Colonic mucosa (tissue), 4 donors: ENCODE data around the gene LAG3. TPM values are rescaled to one million over a fixed set of nuclear protein-coding genes. Genes with fewer than 3 reads are reported as not detected.

ENCODE experiments used
- DNase-seq: peaks from one replicate; pipeline ENCODE4 v3.0.0-alpha.2; 2020
- H3K27ac ChIP-seq: fragments of 200-600 bp; one replicate; pipeline ENCODE4 v1.8.0; 2021
- H3K27me3 ChIP-seq: fragments of 200-600 bp; one replicate; pipeline ENCODE4 v1.8.0; 2021
- H3K36me3 ChIP-seq: fragments of 200-600 bp; one replicate; pipeline ENCODE4 v1.8.0; 2021
- H3K4me1 ChIP-seq: fragments of 200-600 bp; one replicate; pipeline ENCODE4 v1.8.0; 2021; ENCODE audit warnings: mild to moderate bottlenecking
- H3K4me3 ChIP-seq: fragments of 200-600 bp; one replicate; pipeline ENCODE4 v1.8.0; 2021
- H3K9ac ChIP-seq, 2 donors: one replicate each; pipeline ENCODE4 v1.7.0; 2013; ENCODE audit warnings: control low read depth in 2 of 2, low read depth in 2 of 2, low read length in 2 of 2
- H3K9me3 ChIP-seq: fragments of 200-600 bp; one replicate; pipeline ENCODE4 v1.8.0; 2021
- CTCF ChIP-seq: fragments of 200-600 bp; IDR thresholded peaks from one replicate; pipeline ENCODE4 v1.8.0; 2022; ENCODE audit warnings: antibody characterized with exemption, mild to moderate bottlenecking
- intact Hi-C: fragments of 100-400 bp; cut with DNase I; formaldehyde crosslinking; loops from one replicate; pipeline ENCODE4 v1.14.1; 2022
- total RNA-seq, 2 donors: library from RNA; stranded (reverse); fragmentation: NEBNext Ultra II Directional in 1 of 2; extraction: Animal tissue kit (Norgen Biotek cat#: 25700) in 1 of 2; gene quantifications; one replicate each; pipeline ENCODE4 v1.2.1, GENCODE V29; 2021
- donor health status: healthy.
- donor health status: DM: no; HTN: no; CAD: no.
- donor health status: DM: no; HTN: no; CAD: no.

The LAG3 gene
- total RNA-seq, 2 donors from 2014 or later = 1.0 to 1.2 TPM

- DNase-seq = no peak
- intact Hi-C loops = no loop called here
- Histone ChIP-seq H3K4me1 (no peaks in the 10 kb centered on the region), H3K4me3 (no peak overlapping the region), H3K27me3 (no peaks in the 10 kb centered on the region), H3K9ac (no peak overlapping the region), H3K27ac (no peak overlapping the region), H3K9me3 (no peaks in the 10 kb centered on the region), H3K36me3 (no peaks in the 10 kb centered on the region)
- TF ChIP-seq CTCF = no peak
These were observed 26.8 kb downstream of the LAG3 start for GRCh38 chr12:6799147-6799546.

GRCh38 chr12:6807170-6807569, 34.9 kb downstream of the LAG3 start:
- no peak for TF ChIP-seq CTCF
- H3K4me1 ChIP-seq = no peaks in the 10 kb centered on the region
- intact Hi-C loops = no loop called here
- H3K9me3 ChIP-seq = no peaks in the 10 kb centered on the region
- H3K9ac ChIP-seq = no peak overlapping the region
- H3K36me3 ChIP-seq = no peaks in the 10 kb centered on the region
- H3K27me3 ChIP-seq = no peaks in the 10 kb centered on the region
- no peak overlapping the region for H3K4me3 ChIP-seq
- no peak overlapping the region for H3K27ac ChIP-seq
- DNase-seq = no peak

GRCh38 chr12:6809056-6809455, 36.7 kb downstream of the LAG3 start:
- H3K27ac ChIP-seq = no peak overlapping the region
- no peaks in the 10 kb centered on the region for H3K9me3 ChIP-seq
- intact Hi-C loops = no loop called here
- no peaks in the 10 kb centered on the region for H3K36me3 ChIP-seq
- TF ChIP-seq CTCF = no peak
- H3K4me1 ChIP-seq = no peaks in the 10 kb centered on the region
- H3K4me3 ChIP-seq = no peak overlapping the region
- no peak overlapping the region for H3K9ac ChIP-seq
- no peak for DNase-seq
- no peaks in the 10 kb centered on the region for H3K27me3 ChIP-seq

GRCh38 chr12:6810758-6811157, 38.4 kb downstream of the LAG3 start:
- Histone ChIP-seq H3K9ac (no peak overlapping the region), H3K4me1 (no peaks in the 10 kb centered on the region), H3K4me3 (no peak overlapping the region), H3K27ac (no peak overlapping the region), H3K27me3 (no peaks in the 10 kb centered on the region), H3K36me3 (no peaks in the 10 kb centered on the region), H3K9me3 (no peaks in the 10 kb centered on the region)
- no peak for DNase-seq
- TF ChIP-seq CTCF = no peak
- intact Hi-C loops = no loop called here

GRCh38 chr12:6813363-6813762, 41.0 kb downstream of the LAG3 start:
- Histone ChIP-seq H3K9ac (no peak overlapping the region), H3K4me1 (no peaks in the 10 kb centered on the region), H3K27me3 (no peaks in the 10 kb centered on the region), H3K9me3 (no peaks in the 10 kb centered on the region), H3K36me3 (no peaks in the 10 kb centered on the region), H3K4me3 (no peak overlapping the region), H3K27ac (no peak overlapping the region)
- TF ChIP-seq CTCF = no peak
- no peak for DNase-seq
- intact Hi-C loops = no loop called here

- Histone ChIP-seq H3K9me3 (no peaks in the 10 kb centered on the region), H3K4me1 (no peaks in the 10 kb centered on the region), H3K36me3 (no peaks in the 10 kb centered on the region), H3K27ac (no peak overlapping the region), H3K27me3 (peaks cover under 1% of the 10 kb centered on the region), H3K9ac (no peak overlapping the region), H3K4me3 (no peak overlapping the region)
- no peak for DNase-seq
- no peak for TF ChIP-seq CTCF
- intact Hi-C loops = no loop called here
These were observed 44.3 kb downstream of the LAG3 start for GRCh38 chr12:6816598-6816997.
